ENCODE results near the gene NCOA4.

NCOA4 gene

GRCh38 chr10:46037107-46037825 lies 6.8 kb upstream of the NCOA4 start:
- H3K27me3 ChIP-seq = no peaks in the 10 kb centered on the region
- H3K4me3 ChIP-seq = no peak overlapping the region
- TF ChIP-seq Cebpa-rat (IDR thresholded peaks at IDR 0.05) = no peak
- no peaks in the 10 kb centered on the region for H4K20me1 ChIP-seq
- H3K4me1 ChIP-seq = no peaks in the 10 kb centered on the region; the same call in 1 of the 2 replicates
- H3K4me2 ChIP-seq = no peak overlapping the region
- H3K9ac ChIP-seq = no peak overlapping the region
- H3K27ac ChIP-seq = no peak overlapping the region
- no peaks in the 10 kb centered on the region for H3K36me3 ChIP-seq
- no peaks in the 10 kb centered on the region for H3K9me3 ChIP-seq

- H3K4me2 ChIP-seq = no peak overlapping the region
- H4K20me1 ChIP-seq = no peaks in the 10 kb centered on the region
- no peak overlapping the region for H3K9ac ChIP-seq
- no peaks in the 10 kb centered on the region for H3K27me3 ChIP-seq
- no peak for TF ChIP-seq Cebpa-rat (IDR thresholded peaks at IDR 0.05)
- H3K36me3 ChIP-seq = no peaks in the 10 kb centered on the region
- H3K9me3 ChIP-seq = no peaks in the 10 kb centered on the region
- peaks cover 7% of the 10 kb centered on the region; the same call in 1 of the 2 replicates for H3K4me1 ChIP-seq
- no peak overlapping the region for H3K4me3 ChIP-seq
- no peak overlapping the region for H3K27ac ChIP-seq
Measured at GRCh38 chr10:46035923-46036849, 5.8 kb upstream of the NCOA4 start.

- Histone ChIP-seq H3K36me3 (no peaks in the 10 kb centered on the region), H3K9ac (no peak overlapping the region), H4K20me1 (peaks cover 16% of the 10 kb centered on the region; the same call in 1 of the 2 replicates), H3K4me1 (peaks cover 24% of the 10 kb centered on the region), H3K9me3 (no peaks in the 10 kb centered on the region), H3K4me3 (no peak overlapping the region), H3K27me3 (no peaks in the 10 kb centered on the region), H3K4me2 (no peak overlapping the region), H3K27ac (no peak overlapping the region)
- TF ChIP-seq Cebpa-rat (IDR thresholded peaks at IDR 0.05) = no peak
Measured at GRCh38 chr10:46033602-46034011, 3.2 kb upstream of the NCOA4 start.

DNA sequence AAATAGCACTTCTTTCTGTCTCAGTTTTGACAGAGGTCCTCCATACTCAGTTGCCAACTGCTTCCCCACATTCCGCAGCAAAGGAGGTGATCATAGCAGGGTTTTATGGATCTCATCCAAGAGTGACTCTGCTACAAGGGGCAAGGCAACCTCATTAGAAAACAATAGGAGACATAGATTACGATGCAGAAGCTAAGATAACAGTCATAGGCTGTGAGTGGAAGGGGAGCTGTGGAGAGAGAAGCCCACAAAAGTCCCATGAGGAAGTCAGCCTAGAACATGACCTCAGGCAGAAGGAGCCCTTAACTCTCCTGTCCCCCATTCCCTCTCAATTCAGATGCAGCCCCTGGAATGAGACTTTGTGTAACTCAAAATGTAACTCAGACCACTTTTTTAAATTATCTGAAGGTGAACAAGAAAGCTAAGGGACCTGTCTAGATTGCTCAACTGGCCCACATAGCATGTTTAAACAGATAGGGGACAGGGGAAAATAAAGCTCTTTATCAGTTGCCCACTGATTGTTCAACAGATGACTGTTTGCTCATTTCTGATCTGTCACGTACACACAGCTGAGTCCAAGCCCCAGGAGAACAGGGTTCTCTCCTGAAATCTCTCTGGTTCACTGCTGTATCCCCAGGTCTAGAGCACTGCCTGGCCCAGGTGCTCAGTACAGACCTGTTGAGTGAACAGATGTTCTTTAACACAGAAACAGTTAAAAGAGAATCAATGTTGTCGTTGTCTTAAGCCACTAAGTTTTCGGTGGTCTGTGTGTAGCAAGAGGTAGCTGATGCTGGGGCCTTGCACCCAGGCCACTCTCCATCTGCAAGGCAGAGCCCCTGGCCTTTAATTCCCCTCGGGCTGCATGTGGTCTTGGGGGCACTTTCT lies 1.5 kb upstream of the NCOA4 start:
- 0 out of 2 replicates have a peak overlapping the region, but pooled peaks have one; percentile 7 for H3K4me2 ChIP-seq
- peaks cover 33% of the 10 kb centered on the region for H4K20me1 ChIP-seq
- H3K27me3 ChIP-seq = no peaks in the 10 kb centered on the region
- no peaks in the 10 kb centered on the region for H3K9me3 ChIP-seq
- H3K4me3 ChIP-seq = no peak overlapping the region
- peaks cover 10% of the 10 kb centered on the region for H3K36me3 ChIP-seq
- peaks cover 34% of the 10 kb centered on the region for H3K4me1 ChIP-seq
- no peak for TF ChIP-seq Cebpa-rat (IDR thresholded peaks at IDR 0.05)
- H3K9ac ChIP-seq = no peak overlapping the region
- H3K27ac ChIP-seq = no peak overlapping the region

- Histone ChIP-seq H3K27me3 (no peaks in the 10 kb centered on the region), H3K4me3 (peak overlapping the region; percentile 88), H3K36me3 (peaks cover 26% of the 10 kb centered on the region), H3K27ac (peak overlapping the region; percentile 95), H3K9ac (peak overlapping the region; percentile 98), H3K9me3 (no peaks in the 10 kb centered on the region), H3K4me1 (peaks cover 34% of the 10 kb centered on the region), H4K20me1 (peaks cover 56% of the 10 kb centered on the region), H3K4me2 (peak overlapping the region; percentile 86)
- no peak for TF ChIP-seq Cebpa-rat (IDR thresholded peaks at IDR 0.05)
Measured at GRCh38 chr10:46029461-46030030, 877 bp downstream of the NCOA4 start.

GRCh38 chr10:46028584-46029460 lies 1.6 kb downstream of the NCOA4 start:
- Histone ChIP-seq H3K27me3 (no peaks in the 10 kb centered on the region), H3K9ac (peak overlapping the region; percentile 98), H4K20me1 (peaks cover 63% of the 10 kb centered on the region), H3K4me3 (peak overlapping the region; percentile 88), H3K36me3 (peaks cover 27% of the 10 kb centered on the region), H3K9me3 (no peaks in the 10 kb centered on the region), H3K4me1 (peaks cover 39% of the 10 kb centered on the region), H3K27ac (peak overlapping the region; percentile 95), H3K4me2 (peak overlapping the region; percentile 86)
- TF ChIP-seq Cebpa-rat (IDR thresholded peaks at IDR 0.05) = no peak

- peaks cover 42% of the 10 kb centered on the region for H3K4me1 ChIP-seq
- H3K9me3 ChIP-seq = peaks cover 4% of the 10 kb centered on the region; the same call in 1 of the 2 replicates
- H3K27ac ChIP-seq = no peak overlapping the region
- no peak overlapping the region for H3K4me3 ChIP-seq
- peaks cover 32% of the 10 kb centered on the region for H3K36me3 ChIP-seq
- H3K4me2 ChIP-seq = no peak overlapping the region
- H3K9ac ChIP-seq = no peak overlapping the region
- no peak for TF ChIP-seq Cebpa-rat (IDR thresholded peaks at IDR 0.05)
- peaks cover 91% of the 10 kb centered on the region for H4K20me1 ChIP-seq
- no peaks in the 10 kb centered on the region for H3K27me3 ChIP-seq
Measured at GRCh38 chr10:46026106-46026505, 4.3 kb downstream of the NCOA4 start.

- Histone ChIP-seq H3K4me2 (no peak overlapping the region), H3K27ac (no peak overlapping the region), H3K4me3 (no peak overlapping the region), H4K20me1 (peaks cover 98% of the 10 kb centered on the region), H3K27me3 (no peaks in the 10 kb centered on the region), H3K9ac (no peak overlapping the region), H3K9me3 (peaks cover 4% of the 10 kb centered on the region; the same call in 1 of the 2 replicates), H3K36me3 (peaks cover 32% of the 10 kb centered on the region), H3K4me1 (peaks cover 42% of the 10 kb centered on the region)
- TF ChIP-seq Cebpa-rat (IDR thresholded peaks at IDR 0.05) = no peak
Measured at GRCh38 chr10:46025406-46025805, 5.0 kb downstream of the NCOA4 start.

Measured in BLaER1 (cell line).